Stomach (tissue), 4 donors: ENCODE data around the gene ARFGEF3.

Experiments used
- CTCF ChIP-seq, 7 experiments: fragments of 450-650 bp in 4 of 7; fragments of 200-600 bp in 3 of 7; sonication (generic) in 3 of 7; IDR thresholded peaks; one replicate each; pipeline ENCODE4 v1.5.1; 2016 to 2019; ENCODE audit warnings: antibody characterized with exemption in 7 of 7, control low read depth in 2 of 7, mild to moderate bottlenecking in 1 of 7
- POLR2AphosphoS5 ChIP-seq, 3 donors: sonication (generic); formaldehyde crosslinking; IDR thresholded peaks; one replicate each; pipeline ENCODE4 v1.6.1; 2016; ENCODE audit warnings: antibody characterized with exemption in 3 of 3

DNA sequence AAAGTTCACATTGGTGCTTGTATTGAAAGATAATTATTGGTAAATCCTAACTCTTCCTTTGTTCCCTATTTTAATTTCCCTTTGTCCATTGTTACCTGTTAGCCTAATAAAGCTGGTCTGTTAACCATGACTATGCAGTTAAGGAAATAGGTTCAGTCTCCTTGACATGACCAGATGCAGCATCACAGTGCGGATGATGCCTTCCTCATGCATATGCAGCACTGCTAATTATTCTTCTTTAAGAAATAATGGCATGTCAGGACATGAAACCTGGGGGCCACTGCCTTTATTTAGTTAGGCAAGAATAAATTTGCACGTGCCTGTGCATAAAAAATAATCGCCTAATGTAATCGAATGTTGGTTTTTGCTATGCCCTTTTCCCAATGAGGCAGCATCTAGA, 40.1 kb downstream of the ARFGEF3 start:
- TF ChIP-seq POLR2AphosphoS5 (IDR thresholded peaks at IDR 0.05) (no peak), CTCF (IDR thresholded peaks at IDR 0.05) (no peak)
